PC-3 (cell line): ENCODE results near the gene ZNF524.
A peak's percentile ranks its signal among the peaks of the same experiment; 100 is the strongest.

Source experiments
- CTCF ChIP-seq: fragments of 300-600 bp; sonication (generic); conservative IDR thresholded peaks from 2 replicates; pipeline ENCODE4 v1.5.1; 2017; ENCODE audit warnings: antibody characterized with exemption, low read depth, mild to moderate bottlenecking, low read length
- EZH2 ChIP-seq: fragments of 300-600 bp; sonication (generic); IDR thresholded peaks from one replicate; pipeline ENCODE4 v1.6.1; 2017; ENCODE audit warnings: antibody characterized with exemption, mild to moderate bottlenecking, low read length; ENCODE audit not compliant: unreplicated experiment
- EZH2phosphoT487 ChIP-seq: fragments of 300-600 bp; sonication (generic); IDR thresholded peaks from 2 replicates; pipeline ENCODE4 v1.6.1; 2018; ENCODE audit warnings: mild to moderate bottlenecking, antibody characterized with exemption, low read length, borderline replicate concordance

GRCh38 chr19:55638864-55639359, 38.8 kb downstream of the ZNF524 start:
- TF ChIP-seq CTCF (peak; percentile 81), EZH2 (no peak), EZH2phosphoT487 (no peak)
